Psoas muscle (tissue), 8 donors: ENCODE data around the gene BRCA1. TPM values are rescaled to one million over a fixed set of nuclear protein-coding genes. Genes with fewer than 3 reads are reported as not detected.
A peak's percentile ranks its signal among the peaks of the same experiment; 100 is the strongest.

ENCODE experiments used
- ATAC-seq, 4 donors: fragments of 200-7000 bp; cut with Tn5 transposase; one replicate each; pipeline ENCODE4 v1.9.1; 2020; ENCODE audit warnings: moderate library complexity in 3 of 4, mild to moderate bottlenecking in 2 of 4
- DNase-seq, 2 donors: peaks; one replicate each; pipeline ENCODE4 v3.0.0-alpha.2; 2020
- H3K27ac ChIP-seq: fragments of 200-600 bp; one replicate; pipeline ENCODE4 v1.8.0; 2022
- H3K27me3 ChIP-seq, 3 donors: fragments of 200-600 bp in 1 of 3; one replicate each; pipeline versions ENCODE4 v1.6.1 to v1.8.0; 2013 to 2022; ENCODE audit warnings: low read length in 2 of 3, mild to moderate bottlenecking in 2 of 3, moderate library complexity in 1 of 3; ENCODE audit not compliant: insufficient read depth in 3 of 3
- H3K36me3 ChIP-seq, 2 donors: fragments of 200-600 bp in 1 of 2; one replicate each; pipeline versions ENCODE4 v1.6.1 to v1.8.0; 2013 to 2022; ENCODE audit warnings: low read depth in 1 of 2, mild to moderate bottlenecking in 1 of 2, moderate library complexity in 1 of 2; ENCODE audit not compliant: insufficient read depth in 1 of 2
- H3K4me1 ChIP-seq: fragments of 200-600 bp; one replicate; pipeline ENCODE4 v1.8.0; 2022
- H3K4me3 ChIP-seq: fragments of 200-600 bp; one replicate; pipeline ENCODE4 v1.8.0; 2022; ENCODE audit warnings: mild to moderate bottlenecking
- H3K9me3 ChIP-seq: fragments of 200-600 bp; one replicate; pipeline ENCODE4 v1.8.0; 2022
- WGBS, 3 donors: extraction: QIAGEN DNeasy Blood & Tissue Kit; methylation state at CpG; one replicate each; pipeline versions ENCODE4 v1.1.6 to v1.1.7; 2013; 5-methylcytosine and 5-hydroxymethylcytosine counted together
- intact Hi-C, 2 donors: fragments of 100-400 bp; cut with DNase I; formaldehyde crosslinking; loops; one replicate each; pipeline versions ENCODE4 v1.11.0 to v1.14.2; 2022
- polyA plus RNA-seq, 3 donors: library from polyadenylated mRNA; stranded (reverse); fragments of 200-250 nt; gene quantifications; one replicate each; pipeline ENCODE4 v1.2.3, GENCODE V29; 2013
- total RNA-seq, 4 donors: library from RNA; stranded (reverse); fragmentation: NEBNext Ultra II Directional in 2 of 4; extraction: Animal tissue kit (Norgen Biotek cat#: 25700) in 2 of 4; gene quantifications; one replicate each; pipeline versions ENCODE4 v1.2.1 to v1.2.4, GENCODE V29; 2021 to 2023
- TF ChIP-seq, protein P1 (sequence below): fragments of 200-600 bp; IDR thresholded peaks from one replicate; pipeline ENCODE4 v1.8.0; 2022; ENCODE audit warnings: antibody characterized with exemption
- donor health status: healthy with polysubstance abuse.
- donor health status: DM: no; HTN: no; CAD: no; lungs with moderate emphysema.
- donor health status: Bipolar disorder and iron deficiency.
- donor health status: healthy.
- donor health status: DM: yes; HTN: yes; CAD: no.
- donor health status: DM: no; HTN: no; CAD: no.
- donor health status: DM: no; HTN: no; CAD: no.
- donor health status: DM: yes; HTN: yes; CAD: no.

Gene BRCA1
- total and polyA plus RNA-seq, 7 donors = 1.5 to 6.1 (median 3.7) TPM

DNA sequence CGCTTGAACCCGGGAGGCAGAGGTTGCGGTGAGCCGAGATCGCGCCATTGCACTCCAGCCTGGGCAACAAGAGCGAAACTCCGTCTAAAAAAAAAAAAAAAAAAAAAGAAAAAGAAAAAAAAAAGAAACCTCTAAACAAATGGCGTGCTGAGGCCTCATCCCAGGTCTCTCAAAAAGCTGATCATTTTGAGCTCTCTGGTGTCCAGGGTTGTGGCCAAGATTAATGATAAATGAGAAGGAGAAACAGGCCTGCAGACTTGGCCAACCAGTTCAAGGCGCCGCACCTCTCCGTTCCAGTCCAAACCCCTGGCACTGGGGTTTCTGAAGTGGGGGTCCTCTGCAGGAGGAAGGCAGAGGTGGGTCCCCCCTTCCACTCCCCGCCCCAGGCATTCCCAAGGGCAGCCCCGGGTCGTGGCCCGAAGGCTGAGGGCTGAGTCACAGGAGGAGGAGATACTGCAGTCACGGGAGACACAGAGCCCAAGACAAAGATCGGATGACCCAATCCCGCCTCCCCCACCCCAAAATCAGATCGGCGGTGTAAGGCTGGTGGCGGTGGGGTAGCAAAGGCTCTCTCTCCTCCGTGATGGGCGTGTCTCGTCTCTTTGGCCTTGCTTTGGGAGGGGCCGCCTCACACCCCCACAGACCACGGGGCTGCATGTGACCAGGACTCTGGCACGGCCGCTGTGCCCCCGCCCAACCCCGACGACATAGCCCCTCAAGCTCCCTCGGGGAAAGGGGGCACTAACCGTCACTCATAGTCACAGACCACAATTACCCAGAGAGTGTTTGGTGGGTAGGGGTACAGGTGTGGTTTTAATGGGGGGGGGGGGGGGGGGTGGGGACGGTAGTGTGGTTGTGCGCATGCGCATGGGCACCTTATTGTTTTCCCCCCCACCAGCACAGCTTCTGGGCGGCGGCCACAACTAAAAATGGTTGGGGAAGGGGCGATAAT, 104.1 kb downstream of the BRCA1 start:
- TF ChIP-seq, protein P1, sequence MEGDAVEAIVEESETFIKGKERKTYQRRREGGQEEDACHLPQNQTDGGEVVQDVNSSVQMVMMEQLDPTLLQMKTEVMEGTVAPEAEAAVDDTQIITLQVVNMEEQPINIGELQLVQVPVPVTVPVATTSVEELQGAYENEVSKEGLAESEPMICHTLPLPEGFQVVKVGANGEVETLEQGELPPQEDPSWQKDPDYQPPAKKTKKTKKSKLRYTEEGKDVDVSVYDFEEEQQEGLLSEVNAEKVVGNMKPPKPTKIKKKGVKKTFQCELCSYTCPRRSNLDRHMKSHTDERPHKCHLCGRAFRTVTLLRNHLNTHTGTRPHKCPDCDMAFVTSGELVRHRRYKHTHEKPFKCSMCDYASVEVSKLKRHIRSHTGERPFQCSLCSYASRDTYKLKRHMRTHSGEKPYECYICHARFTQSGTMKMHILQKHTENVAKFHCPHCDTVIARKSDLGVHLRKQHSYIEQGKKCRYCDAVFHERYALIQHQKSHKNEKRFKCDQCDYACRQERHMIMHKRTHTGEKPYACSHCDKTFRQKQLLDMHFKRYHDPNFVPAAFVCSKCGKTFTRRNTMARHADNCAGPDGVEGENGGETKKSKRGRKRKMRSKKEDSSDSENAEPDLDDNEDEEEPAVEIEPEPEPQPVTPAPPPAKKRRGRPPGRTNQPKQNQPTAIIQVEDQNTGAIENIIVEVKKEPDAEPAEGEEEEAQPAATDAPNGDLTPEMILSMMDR = no peak
- Histone ChIP-seq H3K4me3 (peak overlapping the region; percentile 100), H3K27me3 (peaks cover 0 to 3% (median 0%) of the 10 kb centered on the region in 3 donors), H3K4me1 (peaks cover 15% of the 10 kb centered on the region), H3K9me3 (no peaks in the 10 kb centered on the region), H3K27ac (peak overlapping the region; percentile 79), H3K36me3 (peaks cover 0 to 26% of the 10 kb centered on the region in 2 donors)
- intact Hi-C loops = loop anchor here in 1 of 2 donors (10.0 kb wide), 1 partner anchor 154 kb away; the partner anchor contains the start of gene NBR1
- ATAC-seq (peak; percentile 23 to 41 (median 34)), DNase-seq (peak; percentile 77 to 82)
- WGBS, 3 donors = 16 to 25% (median 19%) methylated on average over 29 to 39 of the region's 40 CpGs

- Histone ChIP-seq H3K4me1 (peaks cover 15% of the 10 kb centered on the region), H3K4me3 (peak overlapping the region; percentile 100), H3K27ac (peak overlapping the region; percentile 79), H3K9me3 (no peaks in the 10 kb centered on the region), H3K27me3 (peaks cover 0 to 3% (median 0%) of the 10 kb centered on the region in 3 donors), H3K36me3 (peaks cover 0 to 36% of the 10 kb centered on the region in 2 donors)
- intact Hi-C loops = loop anchor here in 1 of 2 donors (10.0 kb wide), 1 partner anchor 155 kb away; the partner anchor contains the start of gene NBR1
- DNase-seq (no peak), ATAC-seq (no peak)
- 62 to 69% (median 64%) methylated on average over 6 of the region's 6 CpGs for WGBS, 3 donors
- TF ChIP-seq, protein P1 = no peak
These were observed 105.0 kb downstream of the BRCA1 start for GRCh38 chr17:43020030-43020621.

- 49 to 51% (median 50%) methylated on average over 7 of the region's 7 CpGs for WGBS, 3 donors
- TF ChIP-seq, protein P1 = no peak
- Histone ChIP-seq H3K4me3 (peak overlapping the region; percentile 100), H3K4me1 (peaks cover 15% of the 10 kb centered on the region), H3K9me3 (no peaks in the 10 kb centered on the region), H3K36me3 (peaks cover 0 to 40% of the 10 kb centered on the region in 2 donors), H3K27ac (peak overlapping the region; percentile 79), H3K27me3 (peaks cover 0 to 3% (median 0%) of the 10 kb centered on the region in 3 donors)
- intact Hi-C loops = no loop called here
- DNase-seq (no peak), ATAC-seq (no peak)
These were observed 105.7 kb downstream of the BRCA1 start for GRCh38 chr17:43019418-43019817.

DNA sequence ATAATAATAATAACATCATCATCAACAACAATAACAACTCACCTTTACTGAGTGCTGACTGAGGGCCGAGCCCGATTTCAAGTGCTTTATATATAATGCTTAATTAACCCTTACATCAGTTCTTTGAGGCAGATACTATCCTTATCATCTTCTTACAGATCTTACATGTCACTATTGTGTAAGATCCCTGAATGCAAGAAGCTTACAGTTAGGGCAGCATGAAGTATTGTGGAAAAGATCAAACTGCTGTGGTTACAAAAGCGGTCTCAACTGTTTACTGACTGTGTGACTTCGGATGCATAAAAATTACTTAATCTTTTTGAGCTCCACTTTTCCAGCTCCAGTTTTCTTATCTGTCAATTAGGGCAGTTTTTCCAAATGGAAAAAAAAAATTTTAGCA, 106.2 kb downstream of the BRCA1 start:
- TF ChIP-seq, protein P1 = no peak
- intact Hi-C loops = no loop called here
- no peak overlapping the region for H3K4me3 ChIP-seq
- H3K9me3 ChIP-seq = no peaks in the 10 kb centered on the region
- ATAC-seq = no peak
- H3K4me1 ChIP-seq = peaks cover 15% of the 10 kb centered on the region
- DNase-seq = no peak
- 55 to 71% (median 58%) methylated on average over 4 of the region's 4 CpGs for WGBS, 3 donors
- peaks cover 0 to 3% (median 0%) of the 10 kb centered on the region in 3 donors for H3K27me3 ChIP-seq
- peak overlapping the region; percentile 79 for H3K27ac ChIP-seq
- H3K36me3 ChIP-seq = peaks cover 0 to 40% of the 10 kb centered on the region in 2 donors
